K562 (cell line): ENCODE results near the gene DHRS3. TPM values are rescaled to one million over a fixed set of nuclear protein-coding genes. Genes with fewer than 3 reads are reported as not detected.

Source experiments
- CBX5 ChIP-seq: IDR thresholded peaks from 2 replicates; pipeline ENCODE4 v1.6.1; 2014; ENCODE audit warnings: low read depth, borderline replicate concordance
- CCAR2 ChIP-seq: fragments of 200-400 bp; formaldehyde crosslinking; IDR thresholded peaks from 2 replicates; pipeline ENCODE4 v1.6.1; 2017; ENCODE audit warnings: mild to moderate bottlenecking, low read depth, low read length
- FOXA1 ChIP-seq: fragments of 450-650 bp; IDR thresholded peaks from 2 replicates; pipeline ENCODE4 v1.6.1; 2016; ENCODE audit warnings: mild to moderate bottlenecking, borderline replicate concordance
- GTF2A2 ChIP-seq: IDR thresholded peaks from 2 replicates; pipeline ENCODE4 v1.6.1; 2016; ENCODE audit warnings: mild to moderate bottlenecking, missing genetic modification characterization, missing compliant biosample characterization
- HLTF ChIP-seq: fragments of 450-650 bp; IDR thresholded peaks from 2 replicates; pipeline ENCODE4 v1.6.1; 2016
- MNT ChIP-seq, 2 experiments: fragments of 450-650 bp; conservative IDR thresholded peaks; 2 replicates each; pipeline ENCODE4 v1.6.1; 2017; ENCODE audit warnings: mild to moderate bottlenecking in 2 of 2, moderate library complexity in 2 of 2
- MTA2 ChIP-seq: fragments of 450-650 bp; IDR thresholded peaks from 2 replicates; pipeline ENCODE4 v1.6.1; 2016; ENCODE audit warnings: low read depth
- MYNN ChIP-seq, 2 experiments: sonication (generic); formaldehyde crosslinking in 1 of 2; IDR thresholded peaks; 2 replicates each; pipeline versions ENCODE4 v1.5.0 to v1.6.1; 2016 to 2020; ENCODE audit warnings: antibody characterized with exemption in 1 of 2, missing genetic modification reagents in 1 of 2
- NR3C1 ChIP-seq: sonication (generic); formaldehyde crosslinking; IDR thresholded peaks from 2 replicates; pipeline ENCODE4 v1.8.1; 2022; ENCODE audit warnings: missing genetic modification reagents
- RBM17 ChIP-seq: fragments of 200-400 bp; formaldehyde crosslinking; IDR thresholded peaks from 2 replicates; pipeline ENCODE4 v1.6.1; 2017; ENCODE audit warnings: low read depth, mild to moderate bottlenecking, low read length, borderline replicate concordance
- SIN3B ChIP-seq: fragments of 450-650 bp; IDR thresholded peaks from 2 replicates; pipeline ENCODE4 v1.6.1; 2017; ENCODE audit warnings: low read depth, mild to moderate bottlenecking, moderate library complexity
- SMAD4 ChIP-seq: fragments of 250-450 bp; sonication (Bioruptor Pico); conservative IDR thresholded peaks from 2 replicates; pipeline ENCODE4 v1.8.0; 2021; ENCODE audit warnings: inconsistent platforms, mild to moderate bottlenecking, moderate library complexity
- SREBF1 ChIP-seq: fragments of 150-350 bp; IDR thresholded peaks from 2 replicates; pipeline ENCODE4 v1.6.1; 2014; ENCODE audit warnings: antibody characterized with exemption, low read depth, low read length, borderline replicate concordance
- ZNF512 ChIP-seq: IDR thresholded peaks from 2 replicates; pipeline ENCODE4 v1.6.1; 2016; ENCODE audit warnings: missing genetic modification characterization, missing compliant biosample characterization
- ZNF699 ChIP-seq: fragments of 250-450 bp; sonication (Bioruptor Pico); IDR thresholded peaks from 2 replicates; pipeline ENCODE4 v1.8.0; 2021; ENCODE audit warnings: mild to moderate bottlenecking, moderate library complexity; ENCODE audit not compliant: insufficient replicate concordance
- ZNF75A ChIP-seq: fragments of 450-650 bp; formaldehyde crosslinking; IDR thresholded peaks from 2 replicates; pipeline ENCODE4 v1.4.0; 2020; ENCODE audit warnings: mild to moderate bottlenecking
- polyA plus RNA-seq, 8 experiments: library from polyadenylated mRNA; depleted of rRNA in 4 of 8; stranded (reverse) in 5 of 8; unstranded in 3 of 8; fragments of >200 nt; fragmentation: Nextera tagmentation in 2 of 8; fragmentation: Illumina TruSeq in 1 of 8; extraction: Ambion mirVana in 2 of 8; extraction: Trizol in 1 of 8; gene quantifications; 2 replicates each; pipeline versions ENCODE4 v1.2.1 to v1.2.3, GENCODE V29; 2011 to 2014; ENCODE audit warnings: inconsistent platforms in 1 of 8, missing spikeins in 1 of 8
- total RNA-seq, 7 experiments: library from RNA; depleted of rRNA in 6 of 7; stranded (reverse); fragments of >200 nt in 6 of 7; fragmentation: Illumina TruSeq in 2 of 7; extraction: Trizol in 2 of 7; gene quantifications; 2 replicates each; pipeline versions ENCODE4 v1.2.1 to v1.2.3, GENCODE V29; 2011 to 2021; ENCODE audit warnings: low replicate concordance in 1 of 7
- TF ChIP-seq, protein P1 (sequence below): sonication (generic); formaldehyde crosslinking; IDR thresholded peaks from 2 replicates; pipeline ENCODE4 v1.8.0; 2022; ENCODE audit warnings: mild to moderate bottlenecking, missing genetic modification reagents
- TF ChIP-seq, protein P2 (sequence below), 2 experiments: fragments of 450-650 bp; IDR thresholded peaks; 2 replicates each; pipeline ENCODE4 v1.6.1; 2018; ENCODE audit warnings: mild to moderate bottlenecking in 2 of 2, low read depth in 1 of 2; ENCODE audit not compliant: partially characterized antibody in 2 of 2

DHRS3 gene
- total and polyA plus RNA-seq, 9 of the 15 experiments (the other 6 are each of a cell fraction or from before 2014, with no cell fraction given): 21.0 to 116 (median 58.7) TPM

- TF ChIP-seq MNT (conservative IDR thresholded peaks at IDR 0.05) (peak; percentile 45 to 74), GTF2A2 (tag) (no peak), RBM17 (no peak), ZNF512 (no peak), CCAR2 (no peak), SMAD4 (CRISPR knock-in tag) (peak; percentile 75), NR3C1 (no peak), FOXA1 (no peak), SIN3B (no peak), ZNF75A (CRISPR knock-in tag) (no peak), HLTF (no peak), MYNN (IDR thresholded peaks at IDR 0.05) (no peak; the same call in 1 of the 2 replicates), MYNN (CRISPR knock-in tag; IDR thresholded peaks at IDR 0.05) (no peak), CBX5 (no peak), MTA2 (no peak; the same call in 1 of the 2 replicates), ZNF699 (CRISPR knock-in tag) (no peak), SREBF1 (no peak)
- TF ChIP-seq, protein P1, sequence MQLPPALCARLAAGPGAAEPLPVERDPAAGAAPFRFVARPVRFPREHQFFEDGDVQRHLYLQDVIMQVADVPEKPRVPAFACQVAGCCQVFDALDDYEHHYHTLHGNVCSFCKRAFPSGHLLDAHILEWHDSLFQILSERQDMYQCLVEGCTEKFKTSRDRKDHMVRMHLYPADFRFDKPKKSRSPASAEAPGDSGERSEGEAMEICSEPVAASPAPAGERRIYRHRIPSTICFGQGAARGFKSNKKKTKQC (CRISPR knock-in tag): no peak
- TF ChIP-seq, protein P2, sequence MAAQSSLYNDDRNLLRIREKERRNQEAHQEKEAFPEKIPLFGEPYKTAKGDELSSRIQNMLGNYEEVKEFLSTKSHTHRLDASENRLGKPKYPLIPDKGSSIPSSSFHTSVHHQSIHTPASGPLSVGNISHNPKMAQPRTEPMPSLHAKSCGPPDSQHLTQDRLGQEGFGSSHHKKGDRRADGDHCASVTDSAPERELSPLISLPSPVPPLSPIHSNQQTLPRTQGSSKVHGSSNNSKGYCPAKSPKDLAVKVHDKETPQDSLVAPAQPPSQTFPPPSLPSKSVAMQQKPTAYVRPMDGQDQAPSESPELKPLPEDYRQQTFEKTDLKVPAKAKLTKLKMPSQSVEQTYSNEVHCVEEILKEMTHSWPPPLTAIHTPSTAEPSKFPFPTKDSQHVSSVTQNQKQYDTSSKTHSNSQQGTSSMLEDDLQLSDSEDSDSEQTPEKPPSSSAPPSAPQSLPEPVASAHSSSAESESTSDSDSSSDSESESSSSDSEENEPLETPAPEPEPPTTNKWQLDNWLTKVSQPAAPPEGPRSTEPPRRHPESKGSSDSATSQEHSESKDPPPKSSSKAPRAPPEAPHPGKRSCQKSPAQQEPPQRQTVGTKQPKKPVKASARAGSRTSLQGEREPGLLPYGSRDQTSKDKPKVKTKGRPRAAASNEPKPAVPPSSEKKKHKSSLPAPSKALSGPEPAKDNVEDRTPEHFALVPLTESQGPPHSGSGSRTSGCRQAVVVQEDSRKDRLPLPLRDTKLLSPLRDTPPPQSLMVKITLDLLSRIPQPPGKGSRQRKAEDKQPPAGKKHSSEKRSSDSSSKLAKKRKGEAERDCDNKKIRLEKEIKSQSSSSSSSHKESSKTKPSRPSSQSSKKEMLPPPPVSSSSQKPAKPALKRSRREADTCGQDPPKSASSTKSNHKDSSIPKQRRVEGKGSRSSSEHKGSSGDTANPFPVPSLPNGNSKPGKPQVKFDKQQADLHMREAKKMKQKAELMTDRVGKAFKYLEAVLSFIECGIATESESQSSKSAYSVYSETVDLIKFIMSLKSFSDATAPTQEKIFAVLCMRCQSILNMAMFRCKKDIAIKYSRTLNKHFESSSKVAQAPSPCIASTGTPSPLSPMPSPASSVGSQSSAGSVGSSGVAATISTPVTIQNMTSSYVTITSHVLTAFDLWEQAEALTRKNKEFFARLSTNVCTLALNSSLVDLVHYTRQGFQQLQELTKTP (IDR thresholded peaks at IDR 0.05; ENCODE audit: low read depth in 1 of 2, partially characterized antibody in 2 of 2): no peak
These were observed 76.5 kb downstream of the DHRS3 start (continued) for GRCh38 chr1:12541274-12542137.
